Right renal pelvis (tissue), 4 donors: ENCODE results near the gene PTCRA. TPM values are rescaled to one million over a fixed set of nuclear protein-coding genes. Genes with fewer than 3 reads are reported as not detected.
"Not testable (repeated sequence)": the region's sequence is repeated elsewhere in the genome, so short reads cannot be mapped to it uniquely, and the experiment has no call there.

ENCODE experiments used
- DNase-seq, 4 donors: peaks; one replicate each; pipeline ENCODE4 v3.0.0-alpha.2; 2013; ENCODE audit warnings: low read depth in 4 of 4, low spot score in 3 of 4, missing footprints in 1 of 4
- polyA plus RNA-seq, 4 donors: library from polyadenylated mRNA; unstranded; fragments of 120-200 nt; gene quantifications; one replicate each; pipeline ENCODE4 v1.2.1, GENCODE V29; 2013; ENCODE audit not compliant: insufficient read length in 4 of 4

Gene PTCRA, protein sequence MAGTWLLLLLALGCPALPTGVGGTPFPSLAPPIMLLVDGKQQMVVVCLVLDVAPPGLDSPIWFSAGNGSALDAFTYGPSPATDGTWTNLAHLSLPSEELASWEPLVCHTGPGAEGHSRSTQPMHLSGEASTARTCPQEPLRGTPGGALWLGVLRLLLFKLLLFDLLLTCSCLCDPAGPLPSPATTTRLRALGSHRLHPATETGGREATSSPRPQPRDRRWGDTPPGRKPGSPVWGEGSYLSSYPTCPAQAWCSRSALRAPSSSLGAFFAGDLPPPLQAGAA
- under 1 TPM in 3 of 4 donors, not detected in 1; 0.15 to 0.36 (median 0.30) TPM for polyA plus RNA-seq

DNA sequence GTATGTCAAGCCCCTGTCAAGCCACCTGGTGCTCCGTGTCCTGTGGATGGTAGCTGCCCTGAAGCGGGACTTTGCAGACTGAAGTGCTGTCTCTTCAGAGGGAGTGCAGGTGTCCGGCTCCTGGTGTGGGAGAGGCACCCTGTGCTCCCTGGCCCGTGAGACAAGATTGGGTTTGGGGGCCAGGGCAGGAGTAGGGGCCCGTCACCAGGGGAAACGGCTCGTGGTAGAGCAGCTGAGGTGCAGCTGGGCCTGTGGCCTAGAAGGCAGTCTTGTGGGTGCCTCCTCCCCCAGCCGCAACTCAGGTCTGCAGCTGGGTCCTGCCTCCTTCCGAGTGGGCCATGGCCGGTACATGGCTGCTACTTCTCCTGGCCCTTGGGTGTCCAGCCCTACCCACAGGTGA, at the start of gene PTCRA:
Gene PTCRA (plus strand): TSS at position 322 of the 400 bp plus-strand sequence. CDS start 17 bp downstream, at position 339.
- no peak for DNase-seq

DNA sequence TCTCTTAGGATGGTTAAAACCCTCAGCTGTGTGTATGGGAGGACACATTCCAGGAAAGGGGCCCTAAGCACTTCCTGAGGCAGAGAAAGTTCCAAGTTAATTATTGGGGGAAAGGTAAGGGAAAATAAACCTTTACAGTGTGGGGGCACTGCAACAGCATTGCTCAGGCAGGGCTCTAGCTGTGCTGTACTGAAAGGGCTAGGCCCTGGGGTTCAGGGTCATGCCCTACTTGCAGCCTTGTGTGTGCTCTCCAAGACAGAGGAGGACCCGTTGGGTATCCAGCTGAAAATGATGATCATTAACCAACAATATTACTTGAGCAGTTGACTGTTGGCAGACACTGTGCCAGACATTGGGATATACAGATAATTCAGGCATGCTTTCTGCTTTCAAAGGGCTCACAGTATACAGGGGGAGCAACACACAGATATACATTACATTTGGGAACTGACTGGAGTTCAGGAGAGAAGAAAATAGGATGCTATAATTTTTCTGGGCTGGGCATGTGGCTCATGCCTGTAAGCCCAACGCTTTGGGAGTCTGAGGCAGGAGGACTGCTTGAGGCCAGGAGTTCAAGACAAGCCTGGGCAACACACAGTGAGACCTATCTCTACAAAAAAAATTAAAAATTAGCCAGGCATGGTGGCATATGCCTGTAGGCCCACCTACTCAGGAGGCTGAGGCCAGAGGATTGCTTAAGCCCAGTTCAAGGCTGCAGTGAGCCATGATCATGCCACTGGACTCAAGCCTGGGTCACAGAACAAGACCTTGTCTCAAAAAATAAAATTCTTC, 45.5 kb upstream of the PTCRA start:
- DNase-seq = no peak

GRCh38 chr6:42871711-42872110, 44.1 kb upstream of the PTCRA start:
- no peak for DNase-seq

GRCh38 chr6:42873313-42873712, 42.5 kb upstream of the PTCRA start:
- DNase-seq = no peak

- DNase-seq = no peak
Observed at GRCh38 chr6:42877695-42878094, 38.2 kb upstream of the PTCRA start.

- DNase-seq = peak; percentile 77 to 85 (median 80)
Observed at GRCh38 chr6:42879372-42880239, 36.2 kb upstream of the PTCRA start, which contains the start of gene RPL7L1. Gene RPL7L1 (plus strand): TSS chr6:42879616. CDS start chr6:42879911, 295 bp downstream.

DNA sequence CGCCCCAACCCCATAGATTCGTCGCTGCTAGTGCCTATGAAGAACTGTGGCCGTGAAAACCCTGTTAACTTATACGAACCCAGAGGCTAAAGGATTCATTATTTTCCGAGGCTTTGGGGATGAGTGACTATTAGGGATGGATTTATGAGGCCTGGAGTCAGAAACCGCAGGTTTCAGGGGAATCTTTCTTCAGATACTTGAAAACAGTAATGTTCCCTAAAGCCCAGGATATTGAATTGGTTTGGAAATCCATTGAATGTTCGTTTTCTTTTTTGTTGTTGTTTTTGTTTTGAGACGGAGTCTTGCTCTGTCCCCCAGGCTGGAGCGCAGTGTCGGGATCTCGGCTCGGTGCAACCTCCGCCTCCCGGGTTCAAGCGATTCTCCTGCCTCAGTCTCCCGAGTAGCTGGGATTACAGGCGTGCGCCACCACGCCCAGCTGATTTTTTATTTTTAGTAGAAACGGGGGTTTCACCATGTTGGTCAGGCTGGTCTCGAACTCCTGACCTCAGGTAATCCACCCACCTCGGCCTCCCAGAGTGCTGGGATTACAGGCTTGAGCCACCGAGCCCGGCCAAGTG, 35.5 kb upstream of the PTCRA start:
- not testable (repeated sequence) for DNase-seq

- not testable (repeated sequence) for DNase-seq
Observed at GRCh38 chr6:42880871-42881270, 35.0 kb upstream of the PTCRA start.

- no peak for DNase-seq
Observed at GRCh38 chr6:42885702-42886101, 30.2 kb upstream of the PTCRA start.

DNA sequence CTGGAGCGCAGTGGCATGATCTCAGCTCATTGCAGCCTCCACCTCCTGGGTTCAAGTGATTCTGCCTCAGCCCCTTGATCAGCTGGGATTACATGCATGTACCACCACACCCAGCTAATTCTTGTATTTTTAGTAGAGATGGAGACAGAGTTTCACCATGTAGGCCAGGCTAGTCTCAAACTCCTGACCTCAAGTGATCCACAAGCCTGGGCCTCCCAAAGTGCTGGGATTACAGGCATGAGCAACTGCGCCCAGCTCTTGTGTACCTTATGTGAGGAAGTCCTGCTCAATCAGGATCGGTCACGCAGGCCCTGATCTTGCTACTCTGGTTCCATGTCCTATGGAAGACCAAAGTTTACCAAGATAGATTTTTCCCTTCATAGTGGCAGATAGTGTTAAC, 27.7 kb upstream of the PTCRA start:
- DNase-seq = not testable (repeated sequence)

GRCh38 chr6:42889815-42890214, 26.0 kb upstream of the PTCRA start:
- DNase-seq = no peak

DNA sequence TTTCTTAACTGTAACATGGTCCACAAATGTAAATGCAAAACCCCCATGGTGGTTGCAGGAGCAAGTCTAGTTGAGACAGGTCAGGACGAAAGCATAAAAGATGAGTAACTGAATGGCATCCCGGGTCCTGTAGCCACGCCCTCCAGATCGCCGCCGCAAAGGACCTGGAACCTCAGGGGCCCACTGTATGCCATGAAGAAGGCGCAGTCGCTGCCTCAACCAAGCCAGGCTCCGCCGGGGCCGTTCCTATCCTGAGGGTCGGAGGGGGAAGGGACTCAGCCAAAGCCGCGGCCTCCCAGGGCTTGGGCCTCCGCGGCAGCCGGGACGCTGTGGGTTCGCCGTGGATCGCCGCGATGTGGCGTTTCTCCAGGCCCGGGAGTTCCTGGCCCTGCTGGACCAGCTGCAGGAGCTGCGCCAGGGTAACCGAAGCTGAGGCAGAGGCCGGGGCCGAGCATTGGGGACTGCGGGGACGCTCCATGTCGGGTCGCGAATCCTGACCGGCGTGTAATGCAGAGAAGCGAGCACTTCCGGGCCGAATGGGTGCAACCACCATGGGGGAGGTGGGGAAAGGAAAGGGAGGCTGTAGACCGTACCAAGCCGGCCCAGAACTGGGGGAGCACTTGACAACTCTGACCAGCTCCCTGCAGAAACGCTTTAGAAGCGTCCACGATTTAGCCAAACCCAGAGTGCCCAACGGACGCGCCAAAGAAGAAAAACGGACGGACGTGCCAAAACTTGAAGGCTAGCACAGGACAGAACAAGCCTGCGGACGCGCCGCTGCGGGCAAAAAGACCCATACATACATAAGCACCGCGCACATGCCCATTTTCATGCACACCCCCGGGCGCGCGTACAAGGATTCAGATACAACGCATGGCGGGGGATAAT, 25.3 kb upstream of the PTCRA start:
- peak; percentile 86 to 94 (median 91) for DNase-seq

DNA sequence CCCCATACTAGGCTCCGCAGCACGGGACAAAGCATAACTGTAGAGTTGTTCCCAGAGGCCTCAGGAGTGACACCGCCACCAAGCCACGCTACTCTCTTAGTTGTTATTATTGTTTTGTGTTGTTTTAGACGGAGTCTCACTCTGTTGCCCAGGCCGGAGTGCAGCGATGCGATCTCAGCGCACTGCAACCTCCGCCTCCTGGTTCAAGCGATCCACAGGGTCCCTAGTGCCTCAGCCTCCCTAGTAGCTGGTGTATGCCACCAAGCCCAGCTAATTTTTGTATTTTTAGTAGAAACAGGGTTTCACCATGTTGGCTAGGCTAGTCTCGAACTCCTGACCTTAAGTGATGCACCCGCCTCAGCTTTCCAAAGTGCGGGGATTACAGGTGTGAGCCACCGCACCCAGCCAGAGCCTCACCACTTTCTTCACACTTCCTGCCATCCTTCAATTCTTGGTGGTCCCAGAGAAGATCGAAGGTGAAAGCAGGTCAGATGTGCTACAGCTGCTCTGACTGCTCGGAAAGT, 24.6 kb upstream of the PTCRA start:
- no peak for DNase-seq

DNA sequence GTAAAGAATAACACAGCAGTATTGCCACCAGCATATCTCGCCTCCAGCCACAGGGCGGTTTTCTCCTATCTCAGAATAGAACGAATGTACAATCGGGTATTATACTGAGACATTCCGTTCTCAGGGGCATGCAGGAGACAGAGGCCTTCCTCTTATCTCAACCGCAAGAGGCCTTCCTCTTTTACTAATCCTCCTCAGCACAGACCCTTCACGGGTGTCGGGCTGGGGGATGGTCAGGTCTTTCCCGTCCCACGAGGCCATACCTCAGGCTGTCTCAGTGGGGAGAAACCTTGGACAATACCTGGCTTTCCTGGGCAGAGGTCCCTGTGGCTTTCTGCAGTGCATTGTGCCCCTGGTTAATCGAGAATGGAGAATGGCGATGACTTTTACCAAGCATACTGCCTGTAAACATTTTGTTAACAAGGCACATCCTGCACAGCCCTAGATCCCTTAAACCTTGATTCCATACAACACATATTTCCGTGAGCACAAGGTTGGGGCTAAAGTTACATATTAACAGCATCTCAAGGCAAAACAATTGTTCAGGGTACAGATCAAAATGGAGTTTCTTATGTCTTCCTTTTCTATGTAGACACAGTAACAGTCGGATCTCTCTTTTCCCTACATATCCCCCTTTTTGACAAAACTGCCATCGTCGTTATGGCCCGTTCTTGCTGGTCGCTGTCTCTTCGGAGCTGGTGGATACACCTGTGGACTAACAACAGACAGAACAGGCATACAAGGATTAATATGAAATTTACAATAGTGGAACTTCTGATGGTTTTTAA, 21.6 kb upstream of the PTCRA start:
- not testable (repeated sequence) for DNase-seq

DNA sequence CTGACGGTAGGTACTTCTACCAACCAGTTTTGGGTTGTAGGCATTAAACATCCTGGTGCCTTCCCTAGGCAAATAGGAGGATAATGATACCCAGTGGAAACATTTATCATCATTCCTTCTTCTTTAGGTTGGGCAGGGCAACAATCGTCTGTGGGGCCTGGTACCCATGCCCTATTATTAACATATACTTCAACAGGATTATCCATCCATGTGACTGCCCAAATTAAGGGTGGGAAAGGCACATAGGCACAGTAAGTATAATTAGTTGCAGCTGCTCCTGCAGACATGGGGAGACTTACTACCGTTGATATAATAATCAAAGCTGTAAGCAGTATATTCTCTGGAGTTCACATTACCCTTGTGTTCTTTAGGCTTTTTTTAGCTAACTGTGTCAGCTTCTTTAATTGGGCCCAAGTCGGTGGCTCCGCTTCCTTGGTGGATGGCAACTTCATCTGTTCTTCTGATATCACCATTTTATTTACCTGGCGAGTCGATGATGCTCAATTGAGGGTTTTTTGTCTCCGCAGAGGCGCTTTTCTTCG, 19.6 kb upstream of the PTCRA start:
- no peak for DNase-seq

GRCh38 chr6:42898891-42899361, 16.9 kb upstream of the PTCRA start:
- DNase-seq = peak in 1 of 4 donors; percentile 36

GRCh38 chr6:42899871-42900270, 16.0 kb upstream of the PTCRA start:
- DNase-seq = no peak

GRCh38 chr6:42901538-42901957, 14.3 kb upstream of the PTCRA start:
- peak in 2 of 4 donors; percentile 65 to 67 for DNase-seq
